Effector CD8-positive, alpha-beta T cell (primary cell): ENCODE data around the gene PTCRA.
"Not testable (repeated sequence)": the region's sequence is repeated elsewhere in the genome, so short reads cannot be mapped to it uniquely, and the experiment has no call there.

Source experiments
- DNase-seq: peaks from one replicate; lab custom pipeline; 2025; lab: John Stamatoyannopoulos, UW

The PTCRA gene

GRCh38 chr6:42902429-42903263, 13.2 kb upstream of the PTCRA start:
- DNase-seq: not testable (repeated sequence)

GRCh38 chr6:42904467-42904866, 11.4 kb upstream of the PTCRA start:
- DNase-seq: no peak

- DNase-seq: no peak
Observed at GRCh38 chr6:42907336-42907735, 8.5 kb upstream of the PTCRA start.

GRCh38 chr6:42909835-42910234, 6.0 kb upstream of the PTCRA start:
- no peak for DNase-seq

- DNase-seq: no peak
Observed at GRCh38 chr6:42911171-42912021, 4.5 kb upstream of the PTCRA start.

- DNase-seq: no peak
Observed at GRCh38 chr6:42914546-42914945, 1.3 kb upstream of the PTCRA start.

- DNase-seq: no peak
Observed at GRCh38 chr6:42916288-42916687, 435 bp downstream of the PTCRA start.

GRCh38 chr6:42921801-42922200, 5.9 kb downstream of the PTCRA start:
- DNase-seq: no peak

GRCh38 chr6:42923666-42924065, 7.8 kb downstream of the PTCRA start:
- DNase-seq: no peak

- DNase-seq: no peak
Observed at GRCh38 chr6:42925248-42925857, 9.5 kb downstream of the PTCRA start.

GRCh38 chr6:42928986-42929820, 13.3 kb downstream of the PTCRA start, which contains the start of gene CNPY3:
CNPY3 (plus strand) TSS chr6:42929480; CDS start chr6:42929571, 91 bp downstream.
- DNase-seq: peak; percentile 88

GRCh38 chr6:42929821-42930360, 14.0 kb downstream of the PTCRA start:
- peak; percentile 58 for DNase-seq

GRCh38 chr6:42932412-42932811, 16.6 kb downstream of the PTCRA start:
- DNase-seq: no peak

- no peak for DNase-seq
Observed at GRCh38 chr6:42933205-42933604, 17.4 kb downstream of the PTCRA start.

- DNase-seq: no peak
Observed at GRCh38 chr6:42935322-42935721, 19.5 kb downstream of the PTCRA start.

GRCh38 chr6:42936398-42936797, 20.5 kb downstream of the PTCRA start:
- DNase-seq: no peak

- DNase-seq: no peak
Observed at GRCh38 chr6:42937548-42938427, 21.9 kb downstream of the PTCRA start.

GRCh38 chr6:42938428-42938796, 22.6 kb downstream of the PTCRA start:
- DNase-seq: no peak

- no peak for DNase-seq
Observed at GRCh38 chr6:42938987-42939809, 23.3 kb downstream of the PTCRA start.
